ENCODE measurements around the gene MLN. TPM values are rescaled to one million over a fixed set of nuclear protein-coding genes. Genes with fewer than 3 reads are reported as not detected.

Gene MLN
- total and polyA plus RNA-seq, 7 experiments from 2014 or later: not detected

GRCh38 chr6:33848484-33848883 is 44.7 kb upstream of the MLN start:
- no peaks in the 10 kb centered on the region for H3K9me3 ChIP-seq (ENCODE audit: control insufficient read depth in 2 of 3, low read length in 3 of 3)
- H3K36me3 Mint-ChIP-seq: no peaks in the 10 kb centered on the region
- ChIA-PET CTCF (no interaction called here), POLR2A (no interaction called here)
- H3K4me1 ChIP-seq (ENCODE audit: control insufficient read depth in 2 of 2, insufficient read depth in 2 of 2, low read length in 2 of 2): no peaks in the 10 kb centered on the region
- no peaks in the 10 kb centered on the region for H3K36me3 ChIP-seq (ENCODE audit: control insufficient read depth in 2 of 3, insufficient read depth in 3 of 3, low read length in 3 of 3)
- no peaks in the 10 kb centered on the region for H3K4me1 Mint-ChIP-seq
- no peak overlapping the region for H3K27ac Mint-ChIP-seq
- H3K27ac ChIP-seq (ENCODE audit: low read depth, low read length): no peak overlapping the region
- H3K4me3 Mint-ChIP-seq: no peak overlapping the region
- H3K27me3 ChIP-seq (ENCODE audit: control insufficient read depth in 2 of 2, insufficient read depth in 2 of 2, low read length in 2 of 2): no peaks in the 10 kb centered on the region
- no peaks in the 10 kb centered on the region for H3K9me3 Mint-ChIP-seq
- ATAC-seq (no peak), DNase-seq (no peak)
- H3K4me3 ChIP-seq (ENCODE audit: low read length): no peak overlapping the region
- intact Hi-C loops (cut with micrococcal nuclease): no loop called here
- H3K27me3 Mint-ChIP-seq: peaks cover 0 to 31% (median 6%) of the 10 kb centered on the region in 5 donors

- no peaks in the 10 kb centered on the region for H3K36me3 ChIP-seq (ENCODE audit: control insufficient read depth in 2 of 3, insufficient read depth in 3 of 3, low read length in 3 of 3)
- no peak overlapping the region for H3K27ac ChIP-seq (ENCODE audit: low read depth, low read length)
- ATAC-seq (no peak), DNase-seq (no peak)
- CTCF ChIA-PET: no interaction called here
- H3K9me3 Mint-ChIP-seq: no peaks in the 10 kb centered on the region
- H3K4me3 Mint-ChIP-seq: no peak overlapping the region
- no peaks in the 10 kb centered on the region for H3K27me3 ChIP-seq (ENCODE audit: control insufficient read depth in 2 of 2, insufficient read depth in 2 of 2, low read length in 2 of 2)
- H3K36me3 Mint-ChIP-seq: no peaks in the 10 kb centered on the region
- H3K27ac Mint-ChIP-seq: no peak overlapping the region
- intact Hi-C loops (cut with micrococcal nuclease): no loop called here
- H3K27me3 Mint-ChIP-seq: peaks cover 0 to 28% (median 5%) of the 10 kb centered on the region in 5 donors
- POLR2A ChIA-PET: interaction anchor here (0.6 kb wide), 1 partner anchor 14 kb away, joined by 3 read pairs; no protein-coding TSS in a partner anchor
- no peaks in the 10 kb centered on the region for H3K4me1 Mint-ChIP-seq
- no peak overlapping the region for H3K4me3 ChIP-seq (ENCODE audit: low read length)
- no peaks in the 10 kb centered on the region for H3K4me1 ChIP-seq (ENCODE audit: control insufficient read depth in 2 of 2, insufficient read depth in 2 of 2, low read length in 2 of 2)
- no peaks in the 10 kb centered on the region for H3K9me3 ChIP-seq (ENCODE audit: control insufficient read depth in 2 of 3, low read length in 3 of 3)
These were observed 44.1 kb upstream of the MLN start for GRCh38 chr6:33847867-33848266.

- H3K36me3 ChIP-seq (ENCODE audit: control insufficient read depth in 2 of 3, insufficient read depth in 3 of 3, low read length in 3 of 3): no peaks in the 10 kb centered on the region
- ChIA-PET POLR2A (no interaction called here), CTCF (no interaction called here)
- H3K27ac Mint-ChIP-seq: no peak overlapping the region
- H3K9me3 ChIP-seq (ENCODE audit: control insufficient read depth in 2 of 3, low read length in 3 of 3): no peaks in the 10 kb centered on the region
- ATAC-seq: no peak
- H3K4me1 Mint-ChIP-seq: no peaks in the 10 kb centered on the region
- H3K4me3 Mint-ChIP-seq: no peak overlapping the region
- H3K27me3 ChIP-seq (ENCODE audit: control insufficient read depth in 2 of 2, insufficient read depth in 2 of 2, low read length in 2 of 2): no peaks in the 10 kb centered on the region
- H3K36me3 Mint-ChIP-seq: no peaks in the 10 kb centered on the region
- H3K27ac ChIP-seq (ENCODE audit: low read depth, low read length): no peak overlapping the region
- no peak overlapping the region for H3K4me3 ChIP-seq (ENCODE audit: low read length)
- no peak for DNase-seq
- no peaks in the 10 kb centered on the region for H3K9me3 Mint-ChIP-seq
- no peaks in the 10 kb centered on the region for H3K4me1 ChIP-seq (ENCODE audit: control insufficient read depth in 2 of 2, insufficient read depth in 2 of 2, low read length in 2 of 2)
- intact Hi-C loops (cut with micrococcal nuclease): no loop called here
- H3K27me3 Mint-ChIP-seq: peaks cover 0 to 25% (median 5%) of the 10 kb centered on the region in 5 donors
These were observed 43.3 kb upstream of the MLN start for GRCh38 chr6:33847078-33847477.

DNA sequence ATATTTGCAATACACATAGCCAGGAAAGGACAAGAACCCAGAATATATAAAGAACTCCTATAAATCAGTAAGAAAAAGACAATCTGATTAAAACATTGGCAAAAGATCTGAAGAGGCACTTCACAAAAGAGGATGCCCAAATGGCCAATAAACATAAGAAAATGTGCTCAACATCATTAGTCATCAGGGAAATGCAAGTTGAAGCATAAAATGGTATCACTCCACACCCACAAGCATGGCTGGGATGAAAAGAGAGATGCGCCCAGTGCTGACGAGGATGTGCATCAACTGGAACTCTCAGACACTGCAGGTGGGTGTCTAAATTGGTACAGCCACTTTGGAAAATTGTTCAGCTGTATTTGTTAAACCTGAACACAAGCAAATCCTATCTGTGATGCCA is 42.4 kb upstream of the MLN start:
- POLR2A ChIA-PET: no interaction called here
- DNase-seq (no peak), ATAC-seq (no peak)
- H3K27ac Mint-ChIP-seq: no peak overlapping the region
- intact Hi-C loops (cut with micrococcal nuclease): no loop called here
- H3K4me1 Mint-ChIP-seq: no peaks in the 10 kb centered on the region
- H3K27me3 Mint-ChIP-seq: peaks cover 0 to 20% (median 5%) of the 10 kb centered on the region in 5 donors
- no peaks in the 10 kb centered on the region for H3K4me1 ChIP-seq (ENCODE audit: control insufficient read depth in 2 of 2, insufficient read depth in 2 of 2, low read length in 2 of 2)
- H3K9me3 Mint-ChIP-seq: no peaks in the 10 kb centered on the region
- no peak overlapping the region for H3K27ac ChIP-seq (ENCODE audit: low read depth, low read length)
- H3K27me3 ChIP-seq (ENCODE audit: control insufficient read depth in 2 of 2, insufficient read depth in 2 of 2, low read length in 2 of 2): no peaks in the 10 kb centered on the region
- no peaks in the 10 kb centered on the region for H3K9me3 ChIP-seq (ENCODE audit: control insufficient read depth in 2 of 3, low read length in 3 of 3)
- H3K4me3 Mint-ChIP-seq: no peak overlapping the region
- CTCF ChIA-PET: no interaction called here
- H3K36me3 ChIP-seq (ENCODE audit: control insufficient read depth in 2 of 3, insufficient read depth in 3 of 3, low read length in 3 of 3): no peaks in the 10 kb centered on the region
- H3K36me3 Mint-ChIP-seq: no peaks in the 10 kb centered on the region
- H3K4me3 ChIP-seq (ENCODE audit: low read length): no peak overlapping the region

DNA sequence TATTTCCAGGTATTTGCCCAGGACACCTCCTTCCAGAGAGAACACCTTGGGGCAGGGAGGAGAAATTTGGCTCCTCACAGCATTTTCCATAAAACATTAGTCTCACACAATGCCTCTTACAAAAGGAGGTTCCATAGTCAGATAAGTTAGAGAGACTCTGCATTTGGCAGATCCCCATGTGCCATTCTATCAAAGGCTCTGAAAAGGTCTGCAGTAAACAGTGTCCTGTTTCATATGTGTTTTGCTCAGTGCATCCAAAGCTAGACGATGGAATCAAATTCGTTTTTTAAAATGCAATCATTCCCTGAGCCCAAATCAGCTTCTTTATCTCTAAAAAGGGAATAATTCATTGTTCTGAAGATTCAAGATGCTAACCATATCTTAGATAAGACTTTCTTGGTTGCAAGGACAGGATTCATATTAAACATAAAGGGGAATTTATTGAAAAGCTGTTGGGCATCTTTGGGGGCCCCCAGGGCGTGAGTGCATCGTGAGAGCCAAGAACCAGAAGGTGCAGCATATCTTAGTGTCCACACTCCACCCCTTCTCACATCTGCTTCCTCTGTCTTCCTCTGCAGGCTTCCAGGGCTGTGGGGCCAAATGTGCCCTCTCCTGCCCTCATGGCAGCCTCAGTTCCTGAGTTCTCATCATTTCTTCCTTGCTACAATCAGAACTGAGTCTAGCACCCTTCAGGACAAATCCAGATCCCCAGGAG is 41.4 kb upstream of the MLN start:
- intact Hi-C loops (cut with micrococcal nuclease): no loop called here
- Histone ChIP-seq H3K27me3 (ENCODE audit: control insufficient read depth in 2 of 2, insufficient read depth in 2 of 2, low read length in 2 of 2) (no peaks in the 10 kb centered on the region), H3K36me3 (ENCODE audit: control insufficient read depth in 2 of 3, insufficient read depth in 3 of 3, low read length in 3 of 3) (no peaks in the 10 kb centered on the region), H3K27ac (ENCODE audit: low read depth, low read length) (no peak overlapping the region), H3K9me3 (ENCODE audit: control insufficient read depth in 2 of 3, low read length in 3 of 3) (no peaks in the 10 kb centered on the region), H3K4me3 (ENCODE audit: low read length) (no peak overlapping the region), H3K4me1 (ENCODE audit: control insufficient read depth in 2 of 2, insufficient read depth in 2 of 2, low read length in 2 of 2) (peaks cover 0 to 6% of the 10 kb centered on the region in 2 donors)
- peaks cover 0 to 13% (median 5%) of the 10 kb centered on the region in 5 donors for H3K27me3 Mint-ChIP-seq
- no peak for DNase-seq
- no peaks in the 10 kb centered on the region for H3K9me3 Mint-ChIP-seq
- ChIA-PET POLR2A (no interaction called here), CTCF (no interaction called here)
- no peak overlapping the region for H3K27ac Mint-ChIP-seq
- H3K36me3 Mint-ChIP-seq: no peaks in the 10 kb centered on the region
- H3K4me3 Mint-ChIP-seq: no peak overlapping the region
- ATAC-seq: no peak
- peaks cover 3 to 9% (median 4%) of the 10 kb centered on the region in 7 donors for H3K4me1 Mint-ChIP-seq

DNA sequence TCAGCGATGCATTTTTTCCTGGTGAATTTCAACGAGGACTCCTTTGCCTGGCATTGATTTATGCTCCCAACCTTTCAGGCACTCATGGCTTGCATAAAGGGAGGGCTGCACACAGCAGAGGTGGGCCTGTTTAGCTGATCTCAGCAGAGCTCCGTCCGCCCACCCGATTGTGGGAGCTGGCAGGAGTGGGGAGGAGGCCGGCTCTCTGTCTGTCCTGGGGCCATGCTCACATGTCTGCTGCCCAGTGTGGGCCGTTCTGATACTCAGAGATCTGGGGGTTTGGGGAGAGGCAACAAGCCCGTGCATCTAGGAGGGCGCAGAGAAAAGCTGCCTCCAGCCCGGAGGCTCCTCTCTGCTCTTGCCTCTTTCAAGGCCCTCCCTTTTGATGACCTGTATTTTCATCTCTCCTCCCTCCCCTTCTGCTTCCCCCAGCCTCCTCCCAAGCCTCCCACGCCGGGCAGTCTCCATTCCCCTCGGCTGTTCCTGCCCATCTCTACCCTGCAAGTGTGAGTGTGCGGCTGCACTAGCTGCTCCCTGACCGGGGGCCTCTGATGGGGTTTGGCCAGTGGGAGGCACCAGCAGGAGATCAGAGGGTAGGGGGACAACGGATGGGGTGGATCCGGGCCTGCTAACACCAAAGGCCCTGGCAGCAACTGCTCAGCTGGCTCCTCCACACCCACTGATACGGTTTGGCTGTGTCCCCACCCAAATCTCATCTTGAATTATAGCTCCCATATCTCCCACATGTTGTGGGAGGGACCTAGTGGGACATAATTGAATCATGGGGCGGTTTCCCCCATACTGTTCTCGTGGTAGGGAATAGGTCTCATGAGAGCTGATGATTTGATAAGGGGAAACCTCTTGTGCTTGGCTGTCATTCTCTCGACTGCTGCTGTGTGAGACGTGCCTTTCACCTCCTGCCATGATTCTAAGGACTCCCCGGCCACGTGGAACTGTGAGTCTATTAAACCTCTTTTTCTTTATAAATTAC is 39.6 kb upstream of the MLN start:
- intact Hi-C loops (cut with micrococcal nuclease): no loop called here
- DNase-seq (no peak), ATAC-seq (no peak)
- Mint-ChIP-seq H3K27ac (no peak overlapping the region), H3K9me3 (no peaks in the 10 kb centered on the region), H3K27me3 (peaks cover 0 to 8% (median 0%) of the 10 kb centered on the region in 5 donors), H3K4me1 (peaks cover 8 to 25% (median 12%) of the 10 kb centered on the region in 7 donors), H3K4me3 (no peak overlapping the region), H3K36me3 (no peaks in the 10 kb centered on the region)
- Histone ChIP-seq H3K4me1 (ENCODE audit: control insufficient read depth in 2 of 2, insufficient read depth in 2 of 2, low read length in 2 of 2) (peaks cover 0 to 13% of the 10 kb centered on the region in 2 donors), H3K27ac (ENCODE audit: low read depth, low read length) (no peak overlapping the region), H3K27me3 (ENCODE audit: control insufficient read depth in 2 of 2, insufficient read depth in 2 of 2, low read length in 2 of 2) (no peaks in the 10 kb centered on the region), H3K9me3 (ENCODE audit: control insufficient read depth in 2 of 3, low read length in 3 of 3) (no peaks in the 10 kb centered on the region), H3K4me3 (ENCODE audit: low read length) (no peak overlapping the region), H3K36me3 (ENCODE audit: control insufficient read depth in 2 of 3, insufficient read depth in 3 of 3, low read length in 3 of 3) (no peaks in the 10 kb centered on the region)
- POLR2A ChIA-PET: no interaction called here
- CTCF ChIA-PET: no interaction called here

All from naive thymus-derived CD4-positive, alpha-beta T cell (primary cell).